HG02870 (cell line): Measurements from ENCODE around the gene LSAMP.

Source experiments
- ATAC-seq: cut with Tn5 transposase; IDR thresholded peaks from one replicate; pipeline ENCODE4 v1.9.1; 2021; ENCODE audit warnings: mild to moderate bottlenecking, moderate library complexity; ENCODE audit not compliant: unreplicated experiment

LSAMP gene

GRCh38 chr3:116179091-116179490, 266.2 kb downstream of the LSAMP start:
- ATAC-seq: no peak

- no peak for ATAC-seq
Observed at GRCh38 chr3:116176974-116177555, 268.2 kb downstream of the LSAMP start.

GRCh38 chr3:116166121-116166520, 279.2 kb downstream of the LSAMP start:
- ATAC-seq: no peak

GRCh38 chr3:116165641-116166040, 279.6 kb downstream of the LSAMP start:
- no peak for ATAC-seq

- ATAC-seq: no peak
Observed at GRCh38 chr3:116165135-116165534, 280.2 kb downstream of the LSAMP start.

- ATAC-seq: no peak
Observed at GRCh38 chr3:116164039-116164438, 281.2 kb downstream of the LSAMP start.

GRCh38 chr3:116161575-116162525, 283.4 kb downstream of the LSAMP start:
- no peak for ATAC-seq

GRCh38 chr3:116160594-116160993, 284.7 kb downstream of the LSAMP start:
- no peak for ATAC-seq

GRCh38 chr3:116155841-116156240, 289.4 kb downstream of the LSAMP start:
- no peak for ATAC-seq

- no peak for ATAC-seq
Observed at GRCh38 chr3:116154389-116154788, 290.9 kb downstream of the LSAMP start.

- no peak for ATAC-seq
Observed at GRCh38 chr3:116153174-116153573, 292.1 kb downstream of the LSAMP start.

- ATAC-seq: no peak
Observed at GRCh38 chr3:116150655-116151167, 294.6 kb downstream of the LSAMP start.

GRCh38 chr3:116148881-116149851, 296.1 kb downstream of the LSAMP start:
- ATAC-seq: no peak

- ATAC-seq: no peak
Observed at GRCh38 chr3:116145613-116146012, 299.7 kb downstream of the LSAMP start.

- no peak for ATAC-seq
Observed at GRCh38 chr3:116141724-116142123, 303.6 kb downstream of the LSAMP start.

- ATAC-seq: peak; percentile 34
Observed at GRCh38 chr3:116140100-116140689, 305.1 kb downstream of the LSAMP start.

GRCh38 chr3:116139641-116140040, 305.6 kb downstream of the LSAMP start:
- peak; percentile 73 for ATAC-seq

GRCh38 chr3:116135457-116136085, 309.7 kb downstream of the LSAMP start:
- peak; percentile 40 for ATAC-seq

- ATAC-seq: no peak
Observed at GRCh38 chr3:116129187-116129946, 315.9 kb downstream of the LSAMP start.
